Mesenchymal stem cell (in vitro differentiated cells and primary cell): ENCODE measurements around the gene TUBD1.
A peak's percentile ranks its signal among the peaks of the same experiment; 100 is the strongest.

Source experiments
- DNase-seq: peaks from one replicate; pipeline ENCODE4 v3.0.0-alpha.2; 2013
- H2AFZ ChIP-seq: one replicate; pipeline ENCODE4 v1.6.1; 2013; ENCODE audit warnings: low read depth, mild to moderate bottlenecking, control low read depth, inconsistent platforms, low read length, moderate library complexity
- H2AK5ac ChIP-seq: 2 replicates; pipeline ENCODE4 v1.6.1; 2013; ENCODE audit warnings: low read length, moderate library complexity, mild to moderate bottlenecking, inconsistent platforms; ENCODE audit not compliant: severe bottlenecking
- H2BK120ac ChIP-seq: one replicate; pipeline ENCODE4 v1.6.1; 2013; ENCODE audit warnings: low read depth, mild to moderate bottlenecking, inconsistent platforms, low read length, moderate library complexity
- H2BK12ac ChIP-seq, 2 experiments: one replicate each; pipeline ENCODE4 v1.6.1; 2013; ENCODE audit warnings: inconsistent platforms in 2 of 2, low read length in 2 of 2, mild to moderate bottlenecking in 2 of 2, moderate library complexity in 2 of 2, control low read depth in 1 of 2
- H2BK15ac ChIP-seq: one replicate; pipeline ENCODE4 v1.6.1; 2013; ENCODE audit warnings: mild to moderate bottlenecking, low read depth, inconsistent platforms; ENCODE audit not compliant: poor library complexity, severe bottlenecking
- H2BK5ac ChIP-seq: 2 replicates; pipeline ENCODE4 v1.6.1; 2013; ENCODE audit warnings: low read depth, mild to moderate bottlenecking, low read length, control low read depth, inconsistent platforms; ENCODE audit not compliant: poor library complexity, severe bottlenecking
- H3K14ac ChIP-seq, 2 experiments: one replicate each; pipeline ENCODE4 v1.6.1; 2013; ENCODE audit warnings: inconsistent platforms in 2 of 2, low read length in 2 of 2, control low read depth in 1 of 2, mild to moderate bottlenecking in 1 of 2, moderate library complexity in 1 of 2
- H3K18ac ChIP-seq, 2 experiments: one replicate each; pipeline ENCODE4 v1.6.1; 2013; ENCODE audit warnings: inconsistent platforms in 2 of 2, low read length in 2 of 2, control low read depth in 1 of 2, low read depth in 1 of 2, mild to moderate bottlenecking in 1 of 2
- H3K23ac ChIP-seq, 2 experiments: one replicate each; pipeline ENCODE4 v1.6.1; 2013; ENCODE audit warnings: inconsistent platforms in 2 of 2, low read length in 2 of 2, mild to moderate bottlenecking in 2 of 2, moderate library complexity in 2 of 2, control low read depth in 1 of 2
- H3K27ac ChIP-seq: 2 replicates; pipeline ENCODE4 v1.5.1; 2013; ENCODE audit warnings: mild to moderate bottlenecking, moderate library complexity, low read length, control low read depth, inconsistent platforms; ENCODE audit not compliant: poor library complexity, severe bottlenecking
- H3K27me3 ChIP-seq, 2 experiments: 2 replicates each; pipeline versions ENCODE4 v1.6.1 to v1.7.0; 2013; ENCODE audit warnings: low read length in 2 of 2, mild to moderate bottlenecking in 2 of 2, moderate library complexity in 2 of 2, control low read depth in 1 of 2, inconsistent platforms in 1 of 2; ENCODE audit not compliant: control insufficient read depth in 1 of 2, insufficient read depth in 1 of 2
- H3K36me3 ChIP-seq, 2 experiments: 2 replicates each; pipeline versions ENCODE4 v1.6.1 to v1.7.0; 2013; ENCODE audit warnings: low read length in 2 of 2, control low read depth in 1 of 2, inconsistent platforms in 1 of 2, low read depth in 1 of 2, mild to moderate bottlenecking in 1 of 2; ENCODE audit not compliant: insufficient read depth in 2 of 2, control insufficient read depth in 1 of 2
- H3K4ac ChIP-seq, 2 experiments: one replicate each; pipeline ENCODE4 v1.6.1; 2013; ENCODE audit warnings: inconsistent platforms in 2 of 2, low read length in 2 of 2, mild to moderate bottlenecking in 2 of 2, moderate library complexity in 2 of 2, control low read depth in 1 of 2, low read depth in 1 of 2
- H3K4me1 ChIP-seq: 2 replicates; pipeline ENCODE4 v1.6.1; 2013; ENCODE audit warnings: low read depth, low read length, control low read depth; ENCODE audit not compliant: control insufficient read depth, insufficient read depth
- H3K4me2 ChIP-seq: 2 replicates; pipeline ENCODE4 v1.6.1; 2013; ENCODE audit warnings: low read length, mild to moderate bottlenecking, inconsistent platforms; ENCODE audit not compliant: poor library complexity, severe bottlenecking
- H3K4me3 ChIP-seq, 2 experiments: 2 replicates each; pipeline versions ENCODE4 v1.5.1 to v1.7.0; 2013; ENCODE audit warnings: low read length in 2 of 2, mild to moderate bottlenecking in 2 of 2, control low read depth in 1 of 2, low read depth in 1 of 2; ENCODE audit not compliant: insufficient read depth in 1 of 2
- H3K79me1 ChIP-seq: replicated peaks from 2 replicates; pipeline ENCODE4 v1.6.1; 2013; ENCODE audit warnings: mild to moderate bottlenecking, control low read depth, low read length, inconsistent platforms; ENCODE audit not compliant: poor library complexity, severe bottlenecking
- H3K9ac ChIP-seq: 2 replicates; pipeline ENCODE4 v1.7.0; 2013; ENCODE audit warnings: mild to moderate bottlenecking, low read length, moderate library complexity
- H3K9me3 ChIP-seq: 2 replicates; pipeline ENCODE4 v1.7.0; 2013; ENCODE audit warnings: mild to moderate bottlenecking, low read length; ENCODE audit not compliant: control insufficient read depth
- H4K8ac ChIP-seq: one replicate; pipeline ENCODE4 v1.6.1; 2013; ENCODE audit warnings: inconsistent platforms, mild to moderate bottlenecking, low read length, moderate library complexity
- H4K91ac ChIP-seq: one replicate; pipeline ENCODE4 v1.6.1; 2013; ENCODE audit warnings: mild to moderate bottlenecking, low read length, inconsistent platforms
- WGBS: methylation state at CpG from one replicate; pipeline ENCODE4 v1.1.7; 2013; ENCODE audit warnings: mixed read lengths; 5-methylcytosine and 5-hydroxymethylcytosine counted together

Gene TUBD1

DNA sequence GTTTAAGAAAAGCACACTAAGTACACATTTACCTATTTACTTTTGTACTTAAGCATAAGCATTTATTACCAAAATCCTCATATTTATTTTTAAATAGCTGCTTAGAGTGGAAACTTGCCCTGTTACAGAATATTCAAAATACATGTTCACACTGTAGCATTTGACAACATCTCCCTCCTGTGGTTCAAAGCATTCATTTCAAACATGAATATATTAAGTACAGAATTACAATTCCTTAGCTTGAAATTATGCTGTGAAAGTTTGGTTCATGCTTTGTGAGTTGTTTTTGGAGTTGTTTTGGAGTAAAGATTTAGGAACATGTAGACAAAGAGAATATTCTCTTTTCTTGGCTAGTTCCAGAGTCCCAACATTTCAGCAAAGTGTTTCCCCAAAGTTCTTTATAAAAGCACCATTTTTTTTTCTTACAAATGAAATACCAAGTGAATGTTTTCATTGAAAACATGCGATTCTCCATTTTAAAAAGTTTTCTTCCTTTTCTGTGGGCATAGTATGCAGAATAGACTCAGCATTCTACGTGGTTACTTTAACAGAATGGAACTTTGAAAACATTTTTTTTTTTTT lies 33.2 kb downstream of the TUBD1 start:
- peak; percentile 77 for DNase-seq
- Histone ChIP-seq H3K36me3 (peaks cover 0 to 6% of the 10 kb centered on the region in 2 experiments), H2AFZ (no peak overlapping the region), H3K4me2 (no peak overlapping the region), H2AK5ac (no peak overlapping the region), H3K27me3 (no peaks in the 10 kb centered on the region), H4K91ac (no peak overlapping the region), H2BK120ac (no peak overlapping the region), H3K14ac (no peak overlapping the region), H3K4me1 (peaks cover 3% of the 10 kb centered on the region), H3K18ac (no peak overlapping the region), H2BK12ac (no peak overlapping the region), H2BK5ac (no peak overlapping the region), H3K79me1 (no peaks in the 10 kb centered on the region), H3K4ac (no peak overlapping the region), H3K9me3 (no peaks in the 10 kb centered on the region), H3K9ac (peak overlapping the region; percentile 87), H3K4me3 (no peak overlapping the region), H3K27ac (no peak overlapping the region), H3K23ac (no peak overlapping the region), H2BK15ac (no peak overlapping the region), H4K8ac (no peak overlapping the region)
- 100% methylated on average over 2 of the region's 2 CpGs for WGBS

GRCh38 chr17:59858932-59859331 lies 33.8 kb downstream of the TUBD1 start:
- H3K18ac ChIP-seq, result no peak overlapping the region
- no peak for DNase-seq
- no peaks in the 10 kb centered on the region for H3K27me3 ChIP-seq
- peak overlapping the region; percentile 51 for H2BK5ac ChIP-seq
- peaks cover 4% of the 10 kb centered on the region for H3K4me1 ChIP-seq
- H3K14ac ChIP-seq, result no peak overlapping the region
- H4K91ac ChIP-seq, result no peak overlapping the region
- H2AK5ac ChIP-seq, result no peak overlapping the region
- no peak overlapping the region for H2AFZ ChIP-seq
- H3K9me3 ChIP-seq, result no peaks in the 10 kb centered on the region
- H3K23ac ChIP-seq, result no peak overlapping the region
- H3K79me1 ChIP-seq, result no peaks in the 10 kb centered on the region
- H4K8ac ChIP-seq, result no peak overlapping the region
- peaks cover 0 to 6% of the 10 kb centered on the region in 2 experiments for H3K36me3 ChIP-seq
- H2BK15ac ChIP-seq, result no peak overlapping the region
- H3K4me3 ChIP-seq, result no peak overlapping the region
- no peak overlapping the region for H2BK12ac ChIP-seq
- 76% methylated on average over 3 of the region's 3 CpGs for WGBS
- H3K9ac ChIP-seq, result peak overlapping the region; percentile 87
- H3K27ac ChIP-seq, result peak overlapping the region; percentile 49
- no peak overlapping the region for H3K4me2 ChIP-seq
- H2BK120ac ChIP-seq, result peak overlapping the region; percentile 27
- H3K4ac ChIP-seq, result peak overlapping the region in 1 of 2 experiments; percentile 37

- no peak for DNase-seq
- Histone ChIP-seq H3K14ac (no peak overlapping the region), H2BK15ac (no peak overlapping the region), H2AK5ac (no peak overlapping the region), H3K9me3 (no peaks in the 10 kb centered on the region), H4K91ac (no peak overlapping the region), H2AFZ (no peak overlapping the region), H3K27ac (peak overlapping the region; percentile 72), H3K4ac (no peak overlapping the region), H2BK12ac (no peak overlapping the region), H3K79me1 (no peaks in the 10 kb centered on the region), H3K4me1 (peaks cover 4% of the 10 kb centered on the region), H3K27me3 (no peaks in the 10 kb centered on the region), H4K8ac (no peak overlapping the region), H3K18ac (no peak overlapping the region), H3K9ac (peak overlapping the region; percentile 87), H2BK120ac (no peak overlapping the region), H2BK5ac (no peak overlapping the region), H3K4me2 (no peak overlapping the region), H3K36me3 (peaks cover 0 to 6% of the 10 kb centered on the region in 2 experiments), H3K23ac (no peak overlapping the region), H3K4me3 (peak overlapping the region in 1 of 2 experiments; percentile 33)
- 93% methylated on average over 1 of the region's 5 CpGs for WGBS
Observed at GRCh38 chr17:59858167-59858816, 34.5 kb downstream of the TUBD1 start.

DNA sequence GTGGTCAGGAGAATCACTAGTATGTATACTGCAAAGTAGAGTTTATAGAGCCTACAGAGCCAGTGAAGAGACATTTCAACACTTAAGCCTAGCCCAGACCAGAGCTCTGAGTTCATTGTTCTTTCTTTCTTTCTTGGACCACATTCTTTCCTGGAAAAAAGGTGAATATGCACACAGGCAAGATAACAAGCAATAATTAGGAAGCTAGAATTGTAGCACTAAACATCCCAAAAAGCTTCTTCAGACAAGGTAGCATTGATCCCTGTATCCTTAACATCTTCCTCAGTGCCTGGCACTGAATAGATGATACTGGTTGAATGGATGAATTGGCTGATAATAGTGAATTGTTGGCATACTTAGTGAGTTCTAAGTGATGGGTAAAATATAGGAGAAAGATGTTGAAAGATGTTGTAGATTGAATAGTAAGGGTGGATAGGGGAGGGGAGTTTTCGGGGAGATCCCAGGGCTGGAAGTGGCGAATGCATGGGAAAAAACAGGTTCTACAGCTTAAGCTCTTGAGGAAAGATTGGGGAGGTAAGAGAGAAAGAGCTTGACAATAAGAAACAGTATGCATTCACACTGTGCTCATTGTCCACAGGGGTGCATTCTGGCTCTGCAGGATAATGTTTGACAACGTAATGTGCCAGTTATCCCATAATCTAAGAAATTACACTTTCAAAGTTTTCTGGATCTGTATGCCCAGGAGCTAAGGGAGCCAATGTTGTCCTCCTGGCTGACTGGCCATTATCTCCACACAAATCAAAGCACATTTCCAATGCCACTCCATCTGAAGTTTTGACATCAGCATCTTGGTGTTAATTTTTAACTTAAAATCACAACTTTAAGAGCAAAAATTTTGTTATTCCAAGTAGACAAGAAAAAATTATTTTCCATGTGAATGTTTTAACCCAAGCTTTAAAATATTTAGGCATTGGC lies 35.6 kb downstream of the TUBD1 start:
- Histone ChIP-seq H4K91ac (peak overlapping the region; percentile 74), H3K9ac (no peak overlapping the region), H2BK5ac (peak overlapping the region; percentile 53), H3K4me1 (peaks cover 7% of the 10 kb centered on the region), H3K27me3 (no peaks in the 10 kb centered on the region), H3K4me3 (no peak overlapping the region), H2AFZ (no peak overlapping the region), H3K79me1 (no peaks in the 10 kb centered on the region), H3K4me2 (no peak overlapping the region), H3K36me3 (peaks cover 0 to 6% of the 10 kb centered on the region in 2 experiments), H3K9me3 (no peaks in the 10 kb centered on the region), H3K27ac (peak overlapping the region; percentile 74), H4K8ac (no peak overlapping the region), H2BK12ac (peak overlapping the region in 1 of 2 experiments; percentile 37), H2AK5ac (peak overlapping the region; percentile 76), H3K14ac (no peak overlapping the region), H2BK15ac (no peak overlapping the region), H3K23ac (no peak overlapping the region), H3K4ac (peak overlapping the region in 1 of 2 experiments; percentile 40), H2BK120ac (peak overlapping the region; percentile 79), H3K18ac (peak overlapping the region in 1 of 2 experiments; percentile 62)
- WGBS, result 100% methylated on average over 3 of the region's 3 CpGs
- DNase-seq, result no peak
